Tibial artery (tissue), 4 donors: ENCODE results near the gene RHOXF1.
"Not testable (repeated sequence)": the region's sequence is repeated elsewhere in the genome, so short reads cannot be mapped to it uniquely, and the experiment has no call there.

Experiments used
- DNase-seq, 2 donors: peaks; one replicate each; pipeline ENCODE4 v3.0.0-alpha.2; 2019
- H3K27ac ChIP-seq, 2 donors: fragments of 200-600 bp; sonication (generic) in 1 of 2; 1 replicate in 1 of 2; 2 replicates in 1 of 2; pipeline ENCODE4 v1.5.1; 2018 to 2019; ENCODE audit warnings: mild to moderate bottlenecking in 1 of 2
- H3K27me3 ChIP-seq, 2 donors: fragments of 200-600 bp; sonication (generic) in 1 of 2; one replicate each; pipeline versions ENCODE4 v1.5.1 to v1.6.0; 2016 to 2019
- H3K36me3 ChIP-seq, 3 donors: fragments of 200-600 bp; sonication (generic) in 2 of 3; one replicate each; pipeline ENCODE4 v1.5.1; 2016 to 2019; ENCODE audit warnings: mild to moderate bottlenecking in 2 of 3
- H3K4me1 ChIP-seq, 4 donors: fragments of 200-600 bp; sonication (generic) in 2 of 4; 1 replicate in 3 of 4; 2 replicates in 1 of 4; pipeline ENCODE4 v1.5.1; 2016 to 2019
- H3K4me3 ChIP-seq, 2 donors: fragments of 200-600 bp; sonication (generic) in 1 of 2; 1 replicate in 1 of 2; 2 replicates in 1 of 2; pipeline ENCODE4 v1.5.1; 2018 to 2019; ENCODE audit warnings: mild to moderate bottlenecking in 2 of 2
- H3K9me3 ChIP-seq, 3 donors: fragments of 200-600 bp; sonication (generic) in 1 of 3; one replicate each; pipeline ENCODE4 v1.5.1; 2016 to 2019
- intact Hi-C: fragments of 100-400 bp; cut with DNase I; formaldehyde crosslinking; loops from one replicate; pipeline ENCODE4 v1.15.0; 2023; ENCODE audit warnings: low total_unique reads
- TF ChIP-seq, protein P1 (sequence below), 2 experiments: fragments of 200-600 bp in 1 of 2; fragments of 450-650 bp in 1 of 2; IDR thresholded peaks; one replicate each; pipeline ENCODE4 v1.5.1; 2017 to 2019; ENCODE audit warnings: antibody characterized with exemption in 2 of 2, mild to moderate bottlenecking in 1 of 2, moderate library complexity in 1 of 2

The RHOXF1 gene, protein sequence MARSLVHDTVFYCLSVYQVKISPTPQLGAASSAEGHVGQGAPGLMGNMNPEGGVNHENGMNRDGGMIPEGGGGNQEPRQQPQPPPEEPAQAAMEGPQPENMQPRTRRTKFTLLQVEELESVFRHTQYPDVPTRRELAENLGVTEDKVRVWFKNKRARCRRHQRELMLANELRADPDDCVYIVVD

DNA sequence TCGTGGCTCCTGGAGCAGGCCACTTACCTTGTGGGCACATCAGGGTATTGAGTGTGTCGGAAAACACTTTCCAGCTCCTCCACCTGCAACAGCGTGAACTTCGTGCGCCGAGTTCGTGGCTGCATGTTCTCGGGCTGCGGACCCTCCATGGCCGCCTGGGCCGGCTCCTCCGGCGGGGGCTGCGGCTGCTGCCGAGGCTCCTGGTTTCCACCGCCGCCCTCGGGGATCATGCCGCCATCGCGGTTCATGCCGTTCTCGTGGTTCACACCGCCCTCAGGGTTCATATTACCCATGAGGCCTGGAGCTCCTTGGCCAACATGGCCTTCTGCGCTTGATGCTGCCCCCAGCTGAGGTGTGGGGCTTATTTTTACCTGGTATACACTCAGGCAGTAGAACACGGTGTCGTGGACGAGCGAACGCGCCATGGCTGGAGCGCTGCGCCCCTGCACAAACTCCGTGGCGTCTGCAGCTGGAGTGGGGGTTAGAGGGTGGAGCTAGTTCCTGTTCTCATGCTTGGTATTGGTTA is at the start of gene RHOXF1:
RHOXF1 (minus strand) TSS at position 476 of the 526 bp plus-strand sequence; CDS start at position 425, 51 bp downstream.
- Histone ChIP-seq H3K27me3 (no peaks in the 10 kb centered on the region), H3K9me3 (no peaks in the 10 kb centered on the region), H3K36me3 (no peaks in the 10 kb centered on the region), H3K27ac (no peak within 1 kb of the TSS), H3K4me3 (no peak within 1 kb of the TSS), H3K4me1 (no peaks in the 10 kb centered on the region)
- TF ChIP-seq, protein P1, sequence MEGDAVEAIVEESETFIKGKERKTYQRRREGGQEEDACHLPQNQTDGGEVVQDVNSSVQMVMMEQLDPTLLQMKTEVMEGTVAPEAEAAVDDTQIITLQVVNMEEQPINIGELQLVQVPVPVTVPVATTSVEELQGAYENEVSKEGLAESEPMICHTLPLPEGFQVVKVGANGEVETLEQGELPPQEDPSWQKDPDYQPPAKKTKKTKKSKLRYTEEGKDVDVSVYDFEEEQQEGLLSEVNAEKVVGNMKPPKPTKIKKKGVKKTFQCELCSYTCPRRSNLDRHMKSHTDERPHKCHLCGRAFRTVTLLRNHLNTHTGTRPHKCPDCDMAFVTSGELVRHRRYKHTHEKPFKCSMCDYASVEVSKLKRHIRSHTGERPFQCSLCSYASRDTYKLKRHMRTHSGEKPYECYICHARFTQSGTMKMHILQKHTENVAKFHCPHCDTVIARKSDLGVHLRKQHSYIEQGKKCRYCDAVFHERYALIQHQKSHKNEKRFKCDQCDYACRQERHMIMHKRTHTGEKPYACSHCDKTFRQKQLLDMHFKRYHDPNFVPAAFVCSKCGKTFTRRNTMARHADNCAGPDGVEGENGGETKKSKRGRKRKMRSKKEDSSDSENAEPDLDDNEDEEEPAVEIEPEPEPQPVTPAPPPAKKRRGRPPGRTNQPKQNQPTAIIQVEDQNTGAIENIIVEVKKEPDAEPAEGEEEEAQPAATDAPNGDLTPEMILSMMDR (IDR thresholded peaks at IDR 0.05): no peak
- intact Hi-C loops: no loop called here
- no peak for DNase-seq

DNA sequence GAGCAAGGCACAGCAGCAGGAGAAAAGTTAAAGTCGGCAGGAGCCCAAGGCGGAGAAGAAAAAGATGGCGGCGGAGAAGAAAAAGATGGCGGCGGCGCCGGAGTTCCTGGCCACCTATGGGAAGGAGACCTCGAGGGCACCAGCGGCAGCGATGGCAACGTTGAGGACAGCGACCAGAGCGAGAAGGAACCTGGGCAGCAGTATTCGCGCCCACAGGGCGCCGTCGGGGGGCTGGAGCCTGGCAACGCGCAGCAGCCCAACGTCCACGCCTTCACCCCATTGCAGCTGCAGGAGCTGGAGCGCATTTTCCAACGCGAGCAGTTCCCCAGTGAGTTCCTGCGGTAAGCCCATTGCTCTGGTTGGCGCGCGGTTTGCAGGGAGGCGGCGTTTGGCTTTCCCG is 43.4 kb upstream of the RHOXF1 start:
- H3K4me3 ChIP-seq, H3K27ac ChIP-seq, H3K27me3 ChIP-seq, intact Hi-C loops, H3K4me1 ChIP-seq, H3K36me3 ChIP-seq, H3K9me3 ChIP-seq, DNase-seq: not testable (repeated sequence)

DNA sequence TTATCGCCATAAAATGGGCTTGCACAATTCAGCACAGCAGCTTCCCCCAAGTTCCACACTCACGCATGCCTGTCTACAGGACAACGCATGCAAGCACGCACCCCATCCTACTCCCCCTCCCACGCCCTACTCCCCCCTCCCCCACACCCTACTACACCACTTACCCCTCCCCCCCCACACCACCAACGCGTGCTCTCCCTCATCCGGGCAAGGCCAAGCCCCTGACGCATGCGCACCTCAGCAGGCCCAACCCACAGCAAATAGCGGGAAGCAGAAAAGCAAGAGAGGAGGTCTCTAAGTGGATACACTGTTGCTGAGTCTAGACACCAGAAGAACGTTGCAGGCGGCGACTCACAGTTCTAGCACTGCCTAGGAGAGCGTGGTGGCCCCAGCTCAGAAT is 42.6 kb upstream of the RHOXF1 start, which contains the start of gene RHOXF2:
RHOXF2 (plus strand) TSS at position 301 of the 400 bp plus-strand sequence. CDS start 138 bp downstream, outside the sequence.
- H3K27ac ChIP-seq, intact Hi-C loops, H3K36me3 ChIP-seq, H3K4me1 ChIP-seq, H3K4me3 ChIP-seq, DNase-seq, H3K27me3 ChIP-seq, H3K9me3 ChIP-seq: not testable (repeated sequence)

DNA sequence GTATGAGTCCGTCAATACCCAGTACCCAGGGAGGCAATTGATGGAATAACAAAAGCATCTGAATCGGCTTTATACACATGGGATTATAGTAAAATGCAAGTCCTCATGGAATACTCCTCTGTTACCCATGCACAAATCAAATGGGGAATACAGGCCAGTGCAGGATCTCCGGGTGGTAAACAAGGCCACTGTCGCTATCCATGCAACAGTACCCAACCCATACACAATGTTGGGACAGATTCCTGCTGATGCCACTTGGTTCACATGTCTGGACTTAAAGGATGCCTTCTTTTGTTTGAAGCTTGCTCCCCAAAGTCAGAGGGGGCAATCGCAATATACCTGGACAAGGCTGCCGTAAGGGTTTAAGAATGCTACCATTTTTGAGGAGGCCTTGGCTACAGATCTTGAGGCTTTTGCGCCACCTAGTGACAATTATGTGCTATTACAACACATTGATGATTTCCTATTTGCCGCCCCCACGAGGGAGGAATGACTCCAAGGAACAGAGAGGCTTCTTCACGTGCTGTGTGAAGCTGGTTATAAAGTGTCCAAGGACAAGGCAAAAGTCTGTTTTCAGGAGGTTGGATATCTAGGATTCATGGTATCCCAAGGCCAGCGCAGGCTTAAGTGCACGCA is 34.5 kb upstream of the RHOXF1 start:
- DNase-seq: not testable (repeated sequence)

DNA sequence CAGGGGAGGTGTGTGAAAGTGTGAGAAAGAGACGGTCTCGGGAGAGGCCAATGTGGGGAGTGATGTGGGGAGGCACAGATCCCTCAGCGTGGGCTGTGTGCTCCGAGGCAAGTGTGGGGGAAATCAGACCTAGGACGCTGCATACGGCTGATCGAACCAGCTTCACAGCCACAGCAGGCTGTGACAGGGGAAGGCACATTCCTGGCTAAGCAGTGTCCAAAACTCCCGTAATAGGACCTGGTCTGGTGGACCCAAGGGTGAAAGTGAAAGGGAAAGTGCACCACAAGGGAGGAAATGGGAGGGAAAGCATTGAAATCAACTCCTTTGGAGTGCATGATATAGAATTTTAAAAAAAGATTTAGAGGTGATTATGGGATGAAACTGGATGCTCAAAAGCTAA is 31.8 kb upstream of the RHOXF1 start:
- no peak overlapping the region for H3K4me3 ChIP-seq
- no peaks in the 10 kb centered on the region for H3K36me3 ChIP-seq
- no peaks in the 10 kb centered on the region for H3K4me1 ChIP-seq
- H3K9me3 ChIP-seq: no peaks in the 10 kb centered on the region
- intact Hi-C loops: no loop called here
- no peak for DNase-seq
- no peaks in the 10 kb centered on the region for H3K27me3 ChIP-seq
- TF ChIP-seq, protein P1 (IDR thresholded peaks at IDR 0.05): no peak
- no peak overlapping the region for H3K27ac ChIP-seq

More for the DNA sequence above, 34.5 kb upstream of the RHOXF1 start:
- H3K9me3 ChIP-seq, H3K27me3 ChIP-seq, H3K4me1 ChIP-seq, H3K4me3 ChIP-seq, intact Hi-C loops, H3K27ac ChIP-seq, H3K36me3 ChIP-seq: not testable (repeated sequence)

DNA sequence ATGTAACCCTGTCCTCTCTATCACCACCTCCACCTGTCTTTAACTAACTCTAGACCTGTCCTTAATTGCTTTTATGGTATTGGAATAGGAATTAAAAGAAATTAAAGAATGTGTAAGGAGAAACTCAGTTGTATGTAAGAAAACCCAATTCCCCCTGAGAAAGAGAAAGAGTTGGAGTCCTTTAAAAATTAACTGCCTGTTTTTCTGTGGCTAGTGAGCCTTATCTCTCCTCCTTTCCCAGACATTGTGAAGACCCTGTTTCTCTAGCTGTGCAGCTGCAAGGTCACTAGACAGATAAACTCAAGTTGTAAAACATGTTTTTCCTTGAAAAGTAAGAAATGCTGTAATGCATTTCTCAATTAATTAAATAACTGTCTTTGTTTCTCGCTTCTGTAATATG is 30.6 kb upstream of the RHOXF1 start:
- H3K9me3 ChIP-seq, intact Hi-C loops, H3K4me3 ChIP-seq, H3K27me3 ChIP-seq, H3K36me3 ChIP-seq, H3K27ac ChIP-seq, DNase-seq, H3K4me1 ChIP-seq: not testable (repeated sequence)

DNA sequence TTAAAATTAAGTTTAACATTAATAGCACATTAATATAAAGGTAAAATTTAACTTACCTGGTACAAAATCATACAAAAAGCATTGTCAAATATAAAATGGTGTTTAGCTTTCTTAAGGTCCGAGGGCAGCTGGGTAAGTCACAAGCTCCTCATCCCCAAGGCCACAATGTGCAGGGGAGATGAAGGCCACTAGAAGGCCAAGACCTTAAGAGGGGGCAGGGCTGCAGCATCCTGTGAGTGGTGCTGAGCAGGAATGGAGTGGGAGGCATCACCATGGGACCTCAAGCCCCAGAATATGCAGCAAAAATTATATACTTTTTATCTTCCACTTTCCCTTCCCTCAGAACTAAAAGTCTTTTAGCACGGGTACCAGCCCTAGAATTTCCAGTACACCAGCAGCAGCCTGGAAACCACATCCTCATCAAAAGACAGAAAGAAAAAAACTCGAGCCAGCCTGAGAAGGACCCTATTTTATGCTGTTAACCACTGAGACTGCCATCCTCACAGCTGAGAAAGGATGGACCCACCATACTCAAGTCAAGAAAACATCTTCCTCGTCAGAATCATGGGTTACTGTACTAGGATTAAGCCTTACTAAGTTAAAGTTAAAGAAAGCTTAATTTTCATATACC is 29.7 kb upstream of the RHOXF1 start:
- intact Hi-C loops: no loop called here
- no peak overlapping the region for H3K27ac ChIP-seq
- H3K27me3 ChIP-seq: no peaks in the 10 kb centered on the region

More for the DNA sequence above, 29.7 kb upstream of the RHOXF1 start:
- TF ChIP-seq, protein P1 (IDR thresholded peaks at IDR 0.05): no peak
- DNase-seq: no peak
- Histone ChIP-seq H3K4me3 (no peak overlapping the region), H3K9me3 (no peaks in the 10 kb centered on the region), H3K4me1 (no peaks in the 10 kb centered on the region), H3K36me3 (no peaks in the 10 kb centered on the region)
